Epidermal melanocyte (primary cell): Measurements from ENCODE around the gene PEX14.

Experiments
- DNase-seq: peaks from one replicate; pipeline ENCODE4 v3.0.0; 2011; ENCODE audit warnings: low spot score; ENCODE audit not compliant: insufficient read length

Gene PEX14

DNA sequence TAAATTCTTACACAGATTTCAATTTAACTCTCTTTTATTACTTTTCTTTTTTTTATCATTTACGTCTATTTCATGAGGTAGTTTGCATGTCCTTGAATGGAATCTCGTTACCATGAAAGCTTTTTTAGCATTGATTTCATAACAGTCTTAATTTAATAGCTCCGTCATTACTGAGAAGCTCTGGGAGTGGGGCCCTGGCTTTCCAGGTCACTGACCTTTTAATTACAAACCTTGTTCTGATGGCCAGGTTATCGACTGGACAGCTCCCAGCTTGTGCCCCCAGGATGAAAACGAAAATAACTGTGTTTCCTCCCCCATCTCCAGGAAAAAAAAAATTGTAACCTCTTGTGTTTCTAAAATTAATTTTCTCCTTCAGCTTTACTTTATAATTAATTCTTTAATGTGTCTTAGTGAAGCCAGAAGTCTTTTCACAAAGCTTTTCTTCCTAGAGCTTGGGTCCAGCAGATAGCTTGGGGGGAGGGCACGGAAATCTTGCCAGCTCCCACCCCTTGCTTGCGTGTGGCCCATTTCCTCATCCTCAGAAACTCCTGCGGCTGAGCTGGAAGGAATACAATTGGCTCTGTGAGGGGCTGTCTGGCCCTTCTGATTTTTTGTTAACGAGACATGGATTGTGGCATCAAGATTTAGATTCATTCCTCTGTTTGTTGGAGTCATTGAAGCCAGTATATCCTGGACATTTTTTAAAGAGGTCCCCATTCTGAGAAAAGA is 65.7 kb downstream of the PEX14 start:
- DNase-seq: no peak

DNA sequence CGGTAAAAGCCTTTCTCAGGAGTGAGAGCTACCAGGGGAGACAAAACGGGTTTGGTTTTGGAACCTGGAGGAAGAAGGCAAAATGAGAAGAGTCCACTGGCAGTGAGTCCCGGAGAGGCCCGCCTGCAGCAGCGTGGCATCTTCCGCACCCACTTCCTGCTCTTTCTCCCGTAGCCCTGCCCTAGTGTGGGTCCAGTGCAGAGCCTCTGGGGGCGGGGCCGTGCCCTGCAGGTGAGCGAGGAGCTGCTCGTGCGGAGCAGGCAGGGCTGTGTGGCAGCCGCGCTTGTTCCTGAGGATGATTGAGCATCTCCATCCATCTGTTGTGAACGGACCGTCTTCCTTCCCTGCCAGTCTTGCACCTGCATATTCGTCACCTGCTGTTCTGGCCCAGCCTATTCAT is 66.5 kb downstream of the PEX14 start:
- DNase-seq: no peak

DNA sequence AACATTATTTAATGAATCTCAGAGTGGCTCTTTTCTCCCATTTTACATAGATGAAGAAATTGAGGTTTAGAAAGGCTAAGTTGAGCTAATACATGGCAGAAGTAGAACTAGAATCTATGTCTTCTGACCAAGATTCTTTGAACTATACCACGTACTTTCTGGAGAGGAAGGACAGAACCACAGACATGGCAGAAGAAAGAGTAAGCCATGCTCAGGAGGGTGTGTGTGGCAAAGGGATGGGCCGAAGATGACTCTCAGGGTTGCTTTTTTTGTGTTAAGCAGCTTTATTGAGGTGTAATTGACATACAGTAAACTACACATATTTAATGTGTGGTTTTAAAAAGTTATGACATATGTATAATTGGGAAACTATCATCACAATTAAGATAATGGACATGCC is 69.5 kb downstream of the PEX14 start:
- no peak for DNase-seq

DNA sequence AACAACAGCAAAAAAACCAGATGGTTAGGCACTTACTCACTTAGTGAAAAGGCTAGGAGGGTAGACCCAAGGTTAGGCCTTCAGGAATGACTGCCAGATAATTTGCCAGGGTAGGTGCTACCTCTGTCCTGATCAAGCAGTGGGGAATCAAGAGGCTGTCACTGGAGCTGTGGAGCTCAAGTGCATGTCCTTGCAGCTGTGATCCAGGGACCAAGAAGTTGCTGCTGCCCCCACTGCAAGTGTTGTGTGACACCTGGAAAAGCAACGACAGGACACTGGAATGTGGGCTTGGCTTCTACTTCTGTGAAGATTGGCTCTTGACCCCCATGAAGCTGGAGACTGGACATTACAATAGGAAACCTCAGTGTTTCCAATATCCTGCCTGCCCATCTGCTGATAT is 72.1 kb downstream of the PEX14 start:
- no peak for DNase-seq

DNA sequence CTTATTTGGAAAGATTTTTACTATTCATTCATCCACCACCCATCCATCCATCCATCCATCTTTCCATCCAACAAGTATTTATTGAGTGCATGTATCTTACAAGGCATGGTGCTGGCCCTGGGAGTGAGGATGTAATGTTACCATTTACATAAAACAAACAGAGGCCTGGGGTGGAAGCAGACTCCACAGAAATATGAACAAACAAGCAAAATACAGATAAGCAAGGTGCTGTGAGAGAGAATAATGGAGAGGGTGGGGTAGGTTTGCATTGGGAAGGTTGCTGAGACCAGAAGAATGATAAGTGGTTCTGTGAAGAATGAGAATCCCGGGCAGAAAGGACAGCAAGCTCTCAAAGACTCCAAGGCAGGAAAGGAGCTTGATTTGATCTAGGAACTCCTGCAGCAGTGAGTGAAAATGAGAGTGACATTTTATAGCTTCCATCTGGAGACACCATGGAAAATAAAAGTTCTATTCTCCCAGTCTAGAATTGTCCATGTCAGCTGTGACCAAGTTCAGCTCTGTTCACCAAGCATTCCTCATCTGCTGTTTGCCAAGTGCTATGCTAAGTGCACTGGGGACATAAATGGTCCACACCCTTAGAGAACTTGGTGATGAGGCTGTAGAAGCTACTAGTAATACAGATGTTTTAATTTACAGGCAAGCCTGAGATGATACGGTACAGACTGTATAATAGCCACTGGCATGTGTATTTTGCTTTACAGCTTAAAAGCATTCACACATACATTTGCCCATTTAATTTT is 75.3 kb downstream of the PEX14 start:
- DNase-seq: no peak

DNA sequence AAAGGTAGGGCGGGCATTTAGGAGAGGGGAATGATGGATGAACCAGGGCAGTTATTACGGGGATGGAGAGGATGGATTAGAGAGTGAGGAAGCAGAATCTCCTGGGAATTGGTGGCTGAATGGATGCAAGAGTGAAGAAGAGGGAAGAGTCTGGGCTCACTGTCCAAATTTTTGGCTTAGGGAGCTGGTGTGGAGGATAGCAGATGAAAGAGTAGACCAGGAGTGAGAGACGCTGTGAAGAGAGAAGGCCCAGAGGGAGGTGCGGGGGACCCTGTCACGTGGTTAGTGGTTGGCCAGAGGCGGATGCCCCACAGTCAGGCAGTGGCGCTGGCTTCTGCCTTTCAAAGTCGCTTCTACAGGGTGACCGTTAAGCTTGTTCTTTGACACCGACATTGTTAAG is 78.4 kb downstream of the PEX14 start:
- no peak for DNase-seq

DNA sequence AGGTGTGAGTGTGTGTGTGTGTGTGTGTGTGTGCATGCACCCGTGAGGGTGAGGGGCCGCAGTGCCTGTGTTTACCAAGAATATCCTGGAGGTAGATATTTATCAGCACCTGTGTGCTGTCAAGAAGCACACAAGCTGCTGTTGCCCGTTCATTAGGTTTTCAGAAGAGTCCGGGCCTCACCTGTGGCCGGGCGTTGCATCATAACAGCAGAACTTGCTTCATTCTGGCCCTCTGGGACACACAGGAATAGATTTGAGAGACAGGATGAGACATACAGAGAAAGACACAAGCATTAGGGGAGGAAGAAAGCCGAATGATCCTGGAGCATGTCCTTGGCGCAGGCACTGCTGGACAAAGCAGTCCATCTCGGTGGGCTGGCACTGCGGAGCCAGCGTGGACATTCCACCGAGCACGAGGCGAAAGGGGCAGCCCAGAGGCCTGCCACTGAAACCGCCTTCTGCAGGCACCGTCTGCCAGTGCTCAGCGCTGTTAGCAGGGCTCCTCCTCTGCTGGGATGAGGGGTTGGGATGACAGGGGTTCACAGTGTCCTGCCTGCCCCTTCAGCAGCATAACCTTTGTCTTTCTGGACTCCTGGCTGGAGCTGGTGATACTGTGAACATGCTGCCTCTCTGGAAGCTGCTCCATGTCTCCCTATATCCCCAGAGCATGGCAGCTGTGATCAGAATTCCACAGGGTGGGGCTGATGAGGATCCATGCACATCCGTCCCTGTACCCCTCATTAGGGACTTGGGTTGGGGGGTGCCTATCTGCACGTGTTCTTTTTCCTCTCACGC is 81.1 kb downstream of the PEX14 start:
- DNase-seq: no peak

DNA sequence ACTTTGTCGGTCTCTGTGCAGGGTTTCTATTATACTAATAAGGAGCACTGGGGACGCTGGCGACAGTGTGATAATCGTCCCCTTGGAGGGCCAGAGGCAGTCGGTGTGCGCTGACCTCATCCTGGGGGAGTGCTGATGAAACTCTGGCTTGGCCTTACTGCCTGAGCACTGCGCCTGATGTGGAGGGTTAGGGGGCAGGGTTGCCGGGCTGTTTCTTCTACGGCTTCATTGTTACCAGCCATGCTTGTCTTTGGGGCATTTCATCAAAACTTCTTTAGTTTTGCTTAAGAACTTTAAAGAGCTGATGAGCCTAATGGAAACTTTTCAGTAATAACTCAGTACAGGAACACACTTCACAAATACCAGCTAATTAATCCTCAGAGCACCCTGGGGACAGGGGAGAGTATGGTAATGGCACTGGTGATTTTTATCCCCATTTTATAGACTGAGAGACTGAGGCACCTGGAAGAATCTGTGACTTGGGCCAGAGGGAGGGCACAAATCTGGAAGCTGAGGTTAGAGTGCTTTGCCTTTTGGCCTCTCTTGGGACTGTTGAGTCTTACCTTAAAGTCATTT is 81.8 kb downstream of the PEX14 start:
- no peak for DNase-seq

DNA sequence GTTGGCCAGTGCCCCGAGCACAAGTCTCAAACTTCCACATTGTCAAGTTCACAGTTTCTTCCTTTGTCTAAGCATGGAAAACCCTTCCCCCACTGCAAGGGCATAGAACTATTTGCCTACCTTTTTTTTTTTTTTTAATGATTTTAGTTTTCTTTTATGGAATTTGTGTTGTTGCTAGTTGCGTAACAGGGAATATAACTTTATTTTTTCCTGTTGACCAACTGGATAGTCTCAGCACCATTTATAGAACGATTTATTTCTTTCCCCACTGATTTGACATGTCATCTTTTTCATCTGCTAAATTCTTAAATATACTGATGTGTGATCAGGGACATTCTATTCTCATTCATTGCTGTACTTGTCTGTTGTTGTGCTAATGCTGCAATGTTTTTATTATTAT is 83.0 kb downstream of the PEX14 start:
- no peak for DNase-seq

DNA sequence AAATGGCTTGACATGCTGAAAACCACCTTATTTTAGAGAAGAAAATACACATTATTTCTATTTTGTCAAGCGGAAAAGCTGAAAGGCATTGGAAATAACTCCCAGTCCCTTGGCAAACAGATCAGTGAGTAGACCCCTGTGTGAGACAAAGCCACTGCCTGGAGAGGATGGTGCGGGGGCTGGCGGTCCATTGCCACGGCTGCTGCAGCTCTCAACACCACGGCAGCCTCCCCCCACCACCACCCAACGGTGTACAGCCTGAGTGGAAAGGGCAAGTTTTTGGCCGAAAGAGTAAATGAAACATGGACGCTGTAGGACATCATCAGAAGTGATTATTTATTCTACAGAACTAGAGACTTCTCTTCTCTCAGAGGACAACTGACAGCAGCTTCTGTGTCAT is 84.6 kb downstream of the PEX14 start:
- no peak for DNase-seq

DNA sequence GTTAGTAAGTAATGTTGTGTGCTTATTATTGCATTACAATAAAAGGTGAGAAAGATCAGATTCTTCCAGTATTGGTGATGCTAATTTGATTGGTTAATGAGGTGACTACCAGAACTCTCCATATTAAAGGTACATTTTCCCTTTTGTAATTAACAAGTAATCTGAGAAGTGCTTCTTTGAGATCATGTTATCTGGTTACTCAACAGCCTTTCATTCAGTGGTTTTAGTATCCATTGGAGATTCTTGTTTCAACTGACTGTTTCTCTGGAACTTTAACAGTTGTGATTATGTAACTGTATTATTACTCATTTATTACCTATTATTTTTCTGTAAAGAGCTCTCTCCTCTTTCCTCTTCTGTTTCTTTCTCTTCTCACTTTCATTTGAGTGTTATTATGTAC is 86.7 kb downstream of the PEX14 start:
- DNase-seq: no peak

DNA sequence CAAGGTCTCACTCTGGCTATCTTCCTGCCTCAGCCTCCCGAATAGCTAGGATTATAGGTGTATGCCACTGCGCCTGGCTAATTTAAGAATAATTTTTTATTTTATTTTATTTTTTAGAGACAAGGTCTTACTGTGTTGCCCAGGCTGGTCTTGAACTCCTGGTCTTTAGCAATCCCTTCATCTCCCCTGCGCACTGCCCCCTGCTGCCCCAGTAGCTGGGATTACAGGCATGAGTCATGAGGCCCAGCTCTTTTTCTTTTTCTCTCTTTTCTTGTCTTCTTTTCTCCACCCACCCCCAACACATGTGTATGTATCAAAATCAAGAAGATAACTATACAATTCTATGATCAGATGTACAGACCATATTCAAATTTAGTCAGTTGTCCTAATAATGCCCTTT is 87.2 kb downstream of the PEX14 start:
- DNase-seq: no peak

DNA sequence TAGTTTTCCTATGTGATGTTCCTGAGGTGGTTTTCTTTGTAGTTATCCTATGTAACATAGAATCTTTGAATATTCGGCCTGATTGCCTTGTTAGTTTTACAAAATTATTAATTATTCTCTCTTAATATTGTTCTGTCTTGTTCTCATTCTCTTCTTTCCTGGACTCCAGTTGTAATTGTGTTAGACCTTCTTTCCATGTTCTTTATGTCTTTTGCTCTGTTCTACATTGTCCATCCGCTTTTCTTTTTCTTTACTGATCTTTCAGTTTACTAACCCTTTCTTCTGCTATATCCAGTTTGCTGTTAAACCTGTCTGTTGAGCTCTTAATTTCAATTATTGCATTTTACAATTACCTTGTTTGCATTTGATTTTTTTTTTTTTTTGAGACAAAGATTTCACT is 89.3 kb downstream of the PEX14 start:
- no peak for DNase-seq

DNA sequence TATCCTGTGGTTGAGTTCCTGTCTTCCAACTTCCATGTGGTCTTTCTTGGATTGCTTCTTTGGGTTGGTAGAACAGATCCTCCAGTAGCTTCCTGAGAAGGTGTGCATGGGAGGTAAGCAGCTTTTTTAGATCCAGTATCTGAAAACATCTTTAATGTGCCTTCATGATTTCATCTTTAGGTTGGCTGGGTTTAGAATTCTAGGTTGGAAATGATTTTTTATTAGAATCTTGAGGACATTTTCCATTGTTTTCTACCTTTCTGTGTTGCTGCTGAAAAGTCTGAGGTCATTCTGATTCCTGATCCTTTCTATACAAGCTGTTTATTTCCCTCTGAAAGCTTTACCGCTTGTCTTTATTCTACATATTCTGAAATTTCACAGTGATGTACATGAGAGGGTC is 94.8 kb downstream of the PEX14 start:
- DNase-seq: no peak

DNA sequence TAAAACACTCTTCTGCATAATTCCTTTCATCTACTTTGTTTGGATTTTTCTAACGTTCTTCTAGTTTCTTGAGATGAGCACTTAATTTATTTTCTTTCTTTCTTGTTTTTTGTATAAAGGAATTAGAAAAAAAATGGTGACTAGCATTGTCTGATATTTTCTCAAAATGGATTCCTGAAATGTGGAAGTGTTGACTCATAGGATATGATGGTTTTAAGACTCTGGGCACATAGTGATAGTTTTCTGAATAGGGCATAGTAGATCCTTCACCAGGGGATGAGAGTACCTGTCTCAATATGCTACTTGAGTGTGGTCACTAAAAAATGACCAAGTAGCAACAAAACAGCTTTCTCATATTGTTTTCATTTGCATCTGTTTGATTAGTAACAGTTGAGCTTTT is 100.9 kb downstream of the PEX14 start:
- no peak for DNase-seq

DNA sequence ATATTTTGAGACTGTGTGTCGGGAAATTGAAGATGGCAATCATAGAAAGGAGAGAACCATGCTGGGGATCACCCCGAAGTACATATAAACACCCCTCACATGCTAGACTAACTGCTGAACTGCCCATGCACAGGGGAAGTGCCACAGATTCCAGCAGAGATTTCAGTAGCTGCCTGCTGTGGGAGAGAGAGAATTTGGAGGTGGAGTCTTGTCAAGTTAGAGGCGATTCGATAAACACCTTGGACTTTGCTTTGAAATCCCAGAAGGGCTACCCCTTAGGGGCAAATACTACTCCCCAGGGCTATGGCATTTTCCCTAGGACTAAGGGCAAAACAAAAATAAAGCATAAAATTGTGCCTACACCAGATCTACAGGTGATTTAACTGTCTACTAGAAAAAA is 103.3 kb downstream of the PEX14 start:
- DNase-seq: no peak

DNA sequence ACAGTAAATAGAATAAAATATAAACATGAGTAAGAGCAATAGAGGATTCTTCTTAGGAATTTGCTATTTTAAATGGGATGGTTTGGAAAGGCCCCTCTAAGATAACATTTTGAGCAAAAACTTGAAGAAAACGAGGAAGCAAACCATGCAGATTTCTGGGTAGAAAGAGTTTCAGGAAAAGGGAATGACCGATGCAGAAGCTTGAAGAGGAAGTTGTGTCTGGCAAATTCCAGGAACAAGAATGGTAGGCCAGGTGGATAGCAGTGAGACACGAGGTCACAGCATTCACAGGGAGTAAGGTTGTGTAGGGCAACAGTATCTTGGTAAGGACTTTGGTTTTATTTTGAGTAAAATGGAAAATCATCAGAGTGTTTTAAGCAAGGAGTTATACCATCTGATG is 108.9 kb downstream of the PEX14 start:
- no peak for DNase-seq

DNA sequence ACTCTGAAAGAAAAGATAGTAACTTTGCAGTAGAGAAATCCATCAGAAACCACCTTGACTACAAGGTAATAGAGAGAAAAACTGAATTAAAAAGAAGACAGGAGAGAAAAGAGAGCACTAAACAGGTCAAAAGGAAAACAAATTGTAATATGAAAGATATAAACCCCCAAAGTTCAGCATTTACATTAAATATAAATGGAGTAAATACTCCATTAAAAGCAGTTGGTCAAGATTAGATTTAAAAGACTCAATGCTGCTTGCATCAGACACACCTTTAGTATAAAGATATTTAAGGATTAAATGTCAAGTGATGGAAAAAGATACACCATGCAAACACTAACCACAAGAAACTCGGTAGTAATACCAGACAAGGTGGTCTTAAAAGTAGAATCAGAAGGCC is 110.5 kb downstream of the PEX14 start:
- no peak for DNase-seq

DNA sequence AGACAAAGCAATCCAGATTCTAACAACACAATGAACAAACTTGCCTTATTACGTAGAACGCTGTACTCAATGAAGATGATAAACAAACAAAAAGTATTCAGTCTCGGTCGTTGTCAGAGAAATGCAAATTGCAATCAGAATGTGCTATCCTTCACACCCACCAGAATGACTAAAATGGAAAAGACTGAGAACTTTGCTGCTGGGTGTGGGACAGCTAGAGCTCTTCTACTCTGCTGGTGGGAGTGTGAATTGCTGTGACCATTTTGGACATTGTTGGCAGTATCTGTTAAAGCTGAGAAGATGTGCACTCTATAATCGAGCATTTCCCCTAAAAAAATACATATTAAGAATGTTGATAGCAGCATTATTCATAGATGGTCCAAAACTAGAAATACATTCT is 111.4 kb downstream of the PEX14 start:
- no peak for DNase-seq

DNA sequence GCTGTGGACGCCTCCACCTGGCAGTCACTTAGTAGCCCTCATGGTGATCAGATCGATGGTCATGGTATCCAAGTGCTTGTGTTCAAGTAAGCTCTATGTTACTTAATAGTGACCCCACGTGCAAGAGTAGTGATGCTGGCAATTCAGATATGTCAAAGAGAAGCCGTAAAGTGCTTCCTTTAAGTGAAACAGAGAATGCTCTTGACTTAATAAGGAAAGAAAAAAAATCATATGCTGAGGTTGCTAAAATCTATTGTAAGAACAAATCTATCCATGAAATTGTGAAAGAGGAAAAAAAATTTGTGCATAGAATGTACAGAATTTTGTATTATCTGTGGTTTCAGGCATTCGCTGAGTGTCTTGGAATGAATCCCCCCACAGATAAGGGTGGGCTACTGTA is 113.9 kb downstream of the PEX14 start:
- no peak for DNase-seq

DNA sequence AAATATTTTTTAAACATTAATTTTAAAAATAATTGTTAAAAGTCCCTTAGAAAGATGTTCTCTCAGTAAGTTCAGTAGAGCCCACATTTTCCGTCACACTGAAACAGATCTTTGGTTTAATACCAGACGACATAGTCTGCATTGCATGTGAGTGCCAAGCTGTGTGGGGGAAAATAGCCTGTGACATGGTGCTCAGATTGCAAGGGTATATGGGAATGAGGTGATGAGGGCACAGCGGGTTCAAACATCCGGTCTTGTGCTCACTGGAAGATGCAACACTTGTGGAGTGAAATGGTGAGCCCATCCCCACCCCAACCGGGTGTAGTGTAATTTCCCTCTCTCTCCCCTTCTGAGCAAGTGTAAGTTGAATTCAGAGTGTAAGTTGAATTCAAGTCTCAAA is 114.3 kb downstream of the PEX14 start:
- no peak for DNase-seq

DNA sequence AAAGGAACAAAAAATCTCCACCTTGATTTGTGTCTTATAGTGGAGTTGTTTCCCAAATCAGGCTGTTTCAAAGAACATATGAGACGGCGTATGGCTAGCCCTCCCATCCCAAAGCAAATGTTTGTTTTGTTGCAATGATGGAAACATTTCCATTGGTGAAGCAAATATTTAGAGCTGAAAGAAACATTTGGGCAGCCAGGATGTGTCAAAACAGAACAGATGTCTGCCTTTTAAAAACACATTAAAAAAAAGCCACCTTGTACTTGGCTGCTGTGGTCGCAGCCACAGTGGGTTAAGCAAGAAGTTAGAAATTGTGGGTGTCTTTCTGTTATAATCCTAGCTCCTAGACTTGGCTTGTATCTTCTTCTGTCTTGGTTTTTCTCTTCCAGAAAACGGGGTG is 116.3 kb downstream of the PEX14 start:
- no peak for DNase-seq
